Vein endothelial cell (primary cell): Measurements from ENCODE around the gene DEFB110. TPM values are rescaled to one million over a fixed set of nuclear protein-coding genes. Genes with fewer than 3 reads are reported as not detected.

ENCODE experiments used
- total RNA-seq: library from RNA; depleted of rRNA; stranded (reverse); fragments of >200 nt; gene quantifications from 2 replicates; pipeline ENCODE4 v1.2.3, GENCODE V29; 2012

Gene DEFB110
- total RNA-seq = not detected in 2 replicates

GRCh38 chr6:50021894-50022293 lies at the start of gene DEFB110:
DEFB110 (minus strand) TSS chr6:50021994; CDS start chr6:50021935, 59 bp downstream.

GRCh38 chr6:50049829-50050228 lies 28.0 kb upstream of the DEFB110 start, which contains the start of gene DEFB112:
DEFB112 (minus strand) TSS chr6:50049929; CDS start chr6:50049869, 60 bp downstream.

GRCh38 chr6:49969605-49970004 lies 52.2 kb downstream of the DEFB110 start, which contains the start of gene DEFB113:
DEFB113 (minus strand) TSS chr6:49969625; CDS start chr6:49969625, 0 bp downstream.

Other genes with a start within 250 kb of the DEFB110 start
- not detected in 2 replicates for gene PGK2, start 234.7 kb downstream of the DEFB110 start, total RNA-seq
- gene CRISP1, start 155.5 kb downstream of the DEFB110 start, total RNA-seq = not detected in 2 replicates
- not detected in 2 replicates for gene DEFB114, start 57.8 kb downstream of the DEFB110 start, total RNA-seq
- not detected in 2 replicates for gene DEFB113, start 52.4 kb downstream of the DEFB110 start, total RNA-seq
- gene DEFB112, start 27.9 kb upstream of the DEFB110 start, total RNA-seq = not detected in 2 replicates